Osteoblast (primary cell): ENCODE results near the gene FBXL5. TPM values are rescaled to one million over a fixed set of nuclear protein-coding genes. Genes with fewer than 3 reads are reported as not detected.

Experiments used
- DNase-seq: peaks from one replicate; pipeline ENCODE4 v3.0.0; 2011; ENCODE audit warnings: low spot score, mixed read lengths; ENCODE audit not compliant: insufficient read length; ENCODE audit errors: missing footprints
- H2AFZ ChIP-seq: 2 replicates; pipeline ENCODE4 v1.6.0; 2011; ENCODE audit warnings: mild to moderate bottlenecking, low read length
- H3K27ac ChIP-seq: 2 replicates; pipeline ENCODE4 v1.5.1; 2011; ENCODE audit warnings: mild to moderate bottlenecking, low read depth, low read length, moderate library complexity
- H3K27me3 ChIP-seq: 2 replicates; pipeline ENCODE4 v1.6.0; 2012; ENCODE audit warnings: mild to moderate bottlenecking, control low read depth, inconsistent platforms, low read length, moderate library complexity; ENCODE audit not compliant: insufficient read depth
- H3K36me3 ChIP-seq: 2 replicates; pipeline ENCODE4 v1.5.1; 2011; ENCODE audit warnings: mild to moderate bottlenecking, low read length, control low read depth, moderate library complexity; ENCODE audit not compliant: insufficient read depth
- H3K4me1 ChIP-seq: 2 replicates; pipeline ENCODE4 v1.5.1; 2011; ENCODE audit warnings: mild to moderate bottlenecking, low read length, control low read depth, moderate library complexity; ENCODE audit not compliant: insufficient read depth
- H3K4me2 ChIP-seq: 2 replicates; pipeline ENCODE4 v1.6.0; 2011; ENCODE audit warnings: mild to moderate bottlenecking, low read length; ENCODE audit not compliant: insufficient read depth
- H3K4me3 ChIP-seq: fragments of 200-600 bp; sonication (generic); 3 replicates; pipeline ENCODE4 v1.5.1; 2012; ENCODE audit warnings: mild to moderate bottlenecking, low read length, inconsistent platforms; ENCODE audit not compliant: insufficient read depth
- H3K79me2 ChIP-seq: 2 replicates; pipeline ENCODE4 v1.6.0; 2012; ENCODE audit warnings: mild to moderate bottlenecking, low read length, control low read depth, inconsistent platforms; ENCODE audit not compliant: insufficient read depth
- H3K9me3 ChIP-seq: 2 replicates; pipeline ENCODE4 v1.5.1; 2011; ENCODE audit warnings: low read depth, low read length, control low read depth
- H4K20me1 ChIP-seq: 2 replicates; pipeline ENCODE4 v1.6.0; 2012; ENCODE audit warnings: mild to moderate bottlenecking, low read length, control low read depth; ENCODE audit not compliant: insufficient read depth
- total RNA-seq: library from RNA; depleted of rRNA; stranded (reverse); fragments of >200 nt; gene quantifications from 2 replicates; pipeline ENCODE4 v1.2.3, GENCODE V29; 2012
- TF ChIP-seq, protein P1 (sequence below): IDR thresholded peaks from 2 replicates; pipeline ENCODE4 v1.5.1; 2011; ENCODE audit warnings: mild to moderate bottlenecking, low read depth, low read length, moderate library complexity; ENCODE audit errors: extremely low read depth

Gene FBXL5
- total RNA-seq, 1 donor = 108 TPM

DNA sequence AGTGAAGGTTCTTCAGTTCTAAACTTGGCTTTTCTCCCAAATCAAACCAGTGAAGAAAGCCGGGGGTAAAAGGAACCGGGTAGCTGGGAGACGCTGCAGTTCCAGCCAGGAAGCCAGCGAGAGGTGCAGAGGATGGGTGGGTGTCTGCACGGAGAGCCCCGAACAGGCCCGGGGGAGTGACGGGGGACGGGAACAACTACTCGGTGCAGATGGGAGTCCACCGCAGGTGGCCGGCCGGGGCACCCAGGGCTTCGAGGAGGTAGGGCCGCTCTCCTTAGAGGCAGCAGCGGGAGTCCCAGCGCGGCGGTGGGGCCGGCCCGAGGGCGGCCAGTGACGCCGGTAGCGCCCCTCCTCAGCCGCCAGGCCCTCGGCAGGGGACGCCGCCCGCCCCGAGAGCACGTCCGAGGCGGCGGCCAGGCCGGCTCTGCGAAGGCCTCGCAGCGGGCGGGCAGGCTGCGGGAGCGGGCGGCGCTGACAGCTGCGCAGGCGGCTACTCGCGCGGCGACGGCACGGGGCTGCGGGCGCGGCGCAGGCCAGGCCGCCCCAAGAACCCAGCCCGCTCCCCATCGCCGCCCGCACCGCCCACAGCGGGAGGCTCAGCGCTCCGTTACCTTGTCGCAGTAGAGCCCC lies 449 bp downstream of the FBXL5 start:
- TF ChIP-seq, protein P1, sequence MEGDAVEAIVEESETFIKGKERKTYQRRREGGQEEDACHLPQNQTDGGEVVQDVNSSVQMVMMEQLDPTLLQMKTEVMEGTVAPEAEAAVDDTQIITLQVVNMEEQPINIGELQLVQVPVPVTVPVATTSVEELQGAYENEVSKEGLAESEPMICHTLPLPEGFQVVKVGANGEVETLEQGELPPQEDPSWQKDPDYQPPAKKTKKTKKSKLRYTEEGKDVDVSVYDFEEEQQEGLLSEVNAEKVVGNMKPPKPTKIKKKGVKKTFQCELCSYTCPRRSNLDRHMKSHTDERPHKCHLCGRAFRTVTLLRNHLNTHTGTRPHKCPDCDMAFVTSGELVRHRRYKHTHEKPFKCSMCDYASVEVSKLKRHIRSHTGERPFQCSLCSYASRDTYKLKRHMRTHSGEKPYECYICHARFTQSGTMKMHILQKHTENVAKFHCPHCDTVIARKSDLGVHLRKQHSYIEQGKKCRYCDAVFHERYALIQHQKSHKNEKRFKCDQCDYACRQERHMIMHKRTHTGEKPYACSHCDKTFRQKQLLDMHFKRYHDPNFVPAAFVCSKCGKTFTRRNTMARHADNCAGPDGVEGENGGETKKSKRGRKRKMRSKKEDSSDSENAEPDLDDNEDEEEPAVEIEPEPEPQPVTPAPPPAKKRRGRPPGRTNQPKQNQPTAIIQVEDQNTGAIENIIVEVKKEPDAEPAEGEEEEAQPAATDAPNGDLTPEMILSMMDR = no peak
- Histone ChIP-seq H3K27me3 (no peaks in the 10 kb centered on the region), H2AFZ (peak overlapping the region; percentile 64), H3K4me2 (peak overlapping the region; percentile 94), H3K4me1 (peaks cover 51% of the 10 kb centered on the region), H3K9me3 (no peaks in the 10 kb centered on the region), H3K4me3 (peak overlapping the region; percentile 85), H4K20me1 (peaks cover 17% of the 10 kb centered on the region), H3K79me2 (peaks cover 54% of the 10 kb centered on the region), H3K36me3 (no peaks in the 10 kb centered on the region), H3K27ac (peak overlapping the region; percentile 97)
- DNase-seq = peak; percentile 86

DNA sequence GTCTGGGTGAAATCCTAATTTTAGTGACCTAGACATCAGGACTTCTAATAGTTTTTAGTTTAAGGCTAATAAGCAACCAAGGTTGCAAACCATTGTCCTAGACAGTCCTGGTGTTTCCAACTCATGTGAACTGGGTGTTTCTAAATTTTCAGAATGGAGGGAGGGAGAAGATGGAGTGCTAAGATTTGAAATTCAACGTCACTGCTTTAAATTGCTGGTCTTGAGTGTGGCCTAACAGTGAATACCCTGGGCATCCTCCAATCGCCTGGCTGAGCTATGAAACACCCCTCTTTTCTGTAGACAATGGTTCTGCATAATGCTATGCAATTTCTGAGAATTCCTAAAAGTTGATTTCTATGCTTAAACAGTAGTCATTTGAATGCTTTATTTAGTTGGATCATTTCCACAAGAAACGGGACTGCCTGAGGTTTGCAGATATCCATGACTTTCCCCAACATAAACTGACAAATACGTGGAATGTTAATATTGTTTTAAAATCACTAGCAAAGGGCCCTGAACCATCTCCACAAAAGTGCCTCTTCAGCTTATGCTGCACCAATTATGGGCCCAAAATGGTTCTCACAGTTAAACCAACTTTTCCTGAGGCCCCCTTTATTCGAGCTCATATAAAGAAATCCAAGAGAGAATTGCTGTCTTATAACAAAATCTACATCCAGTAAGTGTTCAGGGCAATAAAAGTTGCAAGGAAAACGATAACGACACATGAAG lies 1.1 kb downstream of the FBXL5 start:
- no peak for DNase-seq
- Histone ChIP-seq H3K4me3 (peak overlapping the region; percentile 85), H4K20me1 (peaks cover 19% of the 10 kb centered on the region), H3K4me1 (peaks cover 50% of the 10 kb centered on the region), H3K4me2 (peak overlapping the region; percentile 94), H3K79me2 (peaks cover 61% of the 10 kb centered on the region), H3K27me3 (no peaks in the 10 kb centered on the region), H3K27ac (peak overlapping the region; percentile 97), H3K9me3 (no peaks in the 10 kb centered on the region), H2AFZ (peak overlapping the region; percentile 30), H3K36me3 (no peaks in the 10 kb centered on the region)
- TF ChIP-seq, protein P1 = no peak

DNA sequence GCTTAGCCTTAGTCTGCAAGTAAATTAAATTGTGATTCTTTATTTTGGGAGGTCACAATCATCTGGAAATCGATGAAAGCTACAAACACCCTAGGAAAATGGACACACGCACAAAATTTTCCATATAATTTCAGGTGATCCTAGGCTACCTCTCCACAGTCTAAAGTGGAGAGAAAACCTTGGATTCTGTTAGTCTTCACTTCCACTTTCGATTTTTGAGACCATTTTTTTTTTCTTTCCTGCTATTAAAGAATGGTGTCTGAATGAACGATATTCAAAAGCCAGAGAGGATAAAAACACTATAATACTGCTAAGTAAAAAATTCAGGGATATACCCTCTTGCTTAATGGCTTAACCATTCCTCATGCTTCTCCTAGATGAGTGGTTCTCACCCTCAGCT lies 1.7 kb downstream of the FBXL5 start:
- peak overlapping the region; percentile 97 for H3K27ac ChIP-seq
- no peak overlapping the region for H2AFZ ChIP-seq
- no peaks in the 10 kb centered on the region for H3K36me3 ChIP-seq
- peak overlapping the region; percentile 85 for H3K4me3 ChIP-seq
- no peaks in the 10 kb centered on the region for H3K27me3 ChIP-seq
- no peak for DNase-seq
- H3K9me3 ChIP-seq = no peaks in the 10 kb centered on the region
- TF ChIP-seq, protein P1 = no peak
- peak overlapping the region; percentile 94 for H3K4me2 ChIP-seq
- peaks cover 67% of the 10 kb centered on the region for H3K79me2 ChIP-seq
- peaks cover 50% of the 10 kb centered on the region for H3K4me1 ChIP-seq
- H4K20me1 ChIP-seq = peaks cover 19% of the 10 kb centered on the region

DNA sequence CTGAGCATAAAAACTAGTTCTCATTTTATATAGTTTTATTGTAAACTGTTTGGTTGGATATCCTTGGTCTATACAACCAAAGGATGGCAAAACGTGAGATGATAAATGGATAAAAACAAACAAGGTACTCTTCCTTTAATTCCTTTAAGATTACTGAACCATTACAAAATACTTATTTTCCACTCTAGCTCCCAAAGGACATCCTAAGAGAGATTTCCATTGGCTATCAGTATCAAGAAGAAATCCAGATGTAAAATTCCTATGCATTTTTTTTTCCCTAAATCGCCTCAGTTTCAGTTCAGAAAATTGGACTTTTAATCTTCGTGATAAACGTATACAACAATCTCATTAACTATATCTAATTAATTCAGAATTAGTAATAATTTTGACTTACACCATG lies 2.3 kb downstream of the FBXL5 start:
- Histone ChIP-seq H3K27me3 (no peaks in the 10 kb centered on the region), H4K20me1 (peaks cover 19% of the 10 kb centered on the region), H3K4me3 (peak overlapping the region; percentile 85), H3K36me3 (no peaks in the 10 kb centered on the region), H2AFZ (no peak overlapping the region), H3K4me1 (peaks cover 50% of the 10 kb centered on the region), H3K79me2 (peaks cover 73% of the 10 kb centered on the region), H3K27ac (peak overlapping the region; percentile 97), H3K9me3 (no peaks in the 10 kb centered on the region), H3K4me2 (peak overlapping the region; percentile 94)
- TF ChIP-seq, protein P1 = no peak
- DNase-seq = no peak
